ENCODE data around the gene F2R. TPM values are rescaled to one million over a fixed set of nuclear protein-coding genes. Genes with fewer than 3 reads are reported as not detected.

The F2R gene
- total and polyA plus RNA-seq, 10 of the 15 experiments (the other 5 are each of a cell fraction or from before 2014, with no cell fraction given) = 1.8 to 75.4 (median 8.0) TPM

DNA sequence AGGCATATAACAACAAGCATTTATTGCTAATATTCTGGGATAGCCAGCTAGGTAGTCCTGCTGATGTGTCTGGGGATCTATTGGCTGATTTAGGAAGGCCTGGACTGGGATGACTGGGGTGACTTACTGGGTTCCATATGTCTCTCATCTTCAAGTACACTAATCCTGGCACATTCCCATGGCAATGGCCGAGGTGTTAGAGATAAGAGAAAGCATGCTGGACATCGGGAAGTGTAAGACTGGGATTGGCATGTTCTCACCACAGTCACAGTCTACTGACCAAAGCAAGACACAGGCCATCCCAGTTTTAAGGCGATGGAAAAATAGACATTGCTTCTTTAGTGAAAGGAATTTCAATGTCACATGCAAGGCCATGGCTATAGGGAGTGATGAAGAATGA lies 29.7 kb downstream of the F2R start:
- DNase-seq (ENCODE audit: low read depth, low spot score) (no peak), ATAC-seq (no peak), FAIRE-seq (no peak)
- Histone ChIP-seq H3K9ac (ENCODE audit: control insufficient read depth, insufficient read depth, low read length) (no peak overlapping the region), H3K27me3 (replicated peaks in 1 of 2; ENCODE audit: control insufficient read depth in 2 of 2, insufficient read depth in 2 of 2, low read length in 1 of 2) (no peaks in the 10 kb centered on the region), H2AFZ (ENCODE audit: control insufficient read depth, low read depth, low read length) (no peak overlapping the region), H3K36me3 (ENCODE audit: control insufficient read depth in 2 of 2, insufficient read depth in 2 of 2, low read length in 1 of 2) (no peaks in the 10 kb centered on the region), H4K20me1 (ENCODE audit: control insufficient read depth, insufficient read depth) (no peaks in the 10 kb centered on the region), H3K27ac (ENCODE audit: control insufficient read depth, insufficient read depth) (no peak overlapping the region), H3K4me2 (ENCODE audit: control insufficient read depth, insufficient read depth) (no peak overlapping the region), H3K4me3 (no peak overlapping the region), H3K79me2 (ENCODE audit: control insufficient read depth, insufficient read depth, low read length) (no peaks in the 10 kb centered on the region), H3K9me3 (replicated peaks; ENCODE audit: control insufficient read depth, insufficient read depth, low read length) (no peaks in the 10 kb centered on the region), H3K4me1 (ENCODE audit: control insufficient read depth, insufficient read depth, low read length) (no peaks in the 10 kb centered on the region)
- ChIA-PET CTCF (interaction anchor here (0.9 to 2.3 kb wide), 4 partner anchors 9 to 54 kb away, joined by 3 to 7 read pairs (median 4); no protein-coding TSS in a partner anchor), RAD21 (ENCODE audit: unreplicated experiment) (interaction anchor here (1.1 to 2.2 kb wide), 2 partner anchors 24 to 29 kb away, joined by 3 to 16 read pairs; no protein-coding TSS in a partner anchor), POLR2A (no interaction called here), SMC1A (ENCODE audit: uncharacterized antibody, unreplicated experiment) (interaction anchor here (1.4 to 2.2 kb wide), 5 partner anchors 9 to 29 kb away, joined by 3 to 11 read pairs (median 5); no protein-coding TSS in a partner anchor)
- BruUV-seq (replicated peaks) = no TSS peak
- 72% methylated on average over 3 of the region's 3 CpGs for WGBS (ENCODE audit: insufficient coverage, insufficient replicate concordance, low lambda C conversion rate, missing lambda C conversion rate)
- intact Hi-C loops (cut with micrococcal nuclease; ENCODE audit: unreplicated experiment) = no loop called here
- in situ Hi-C loops (cut with MboI) = no loop called here
- no peak for TF ChIP-seq STAT3 (IDR thresholded peaks at IDR 0.05; ENCODE audit: low read depth, low read length)
- no peak for TF ChIP-seq WRNIP1 (IDR thresholded peaks at IDR 0.05; ENCODE audit: borderline replicate concordance, low read depth, low read length)
- TF ChIP-seq NFYA (IDR thresholded peaks at IDR 0.05; ENCODE audit: borderline replicate concordance, low read depth, low read length) = no peak
- no peak for TF ChIP-seq RFX5 (IDR thresholded peaks at IDR 0.05; ENCODE audit: low read depth, low read length)
- no peak for TF ChIP-seq NR2C2 (IDR thresholded peaks at IDR 0.05; ENCODE audit: borderline replicate concordance, control insufficient read depth, insufficient read length, low read depth)
- no peak for TF ChIP-seq MYB (IDR thresholded peaks at IDR 0.05; ENCODE audit: borderline replicate concordance, low read depth, low read length)
- no peak for TF ChIP-seq GATAD2B (conservative IDR thresholded peaks at IDR 0.05; ENCODE audit: low read depth)

DNA sequence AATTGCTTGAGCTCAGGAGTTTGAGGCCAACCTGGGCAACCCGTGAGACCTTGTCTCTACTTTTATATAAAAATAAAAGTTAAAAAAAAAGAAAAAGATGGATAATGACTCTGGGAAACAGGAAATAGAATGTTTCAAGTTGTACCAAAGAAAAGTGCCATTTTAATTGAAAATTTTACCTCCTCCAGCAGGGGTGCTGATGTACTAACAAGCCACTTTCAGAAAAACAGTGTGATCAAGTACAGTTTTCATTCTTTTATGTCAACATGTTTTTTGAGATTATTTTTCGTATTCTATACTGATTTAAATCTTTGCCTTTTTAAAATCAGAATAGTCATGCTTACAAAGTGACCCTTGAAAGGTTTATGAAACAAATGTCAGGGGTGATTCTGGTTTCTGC lies 30.8 kb downstream of the F2R start:
- Histone ChIP-seq H3K4me1 (ENCODE audit: control insufficient read depth, insufficient read depth, low read length) (no peaks in the 10 kb centered on the region), H4K20me1 (ENCODE audit: control insufficient read depth, insufficient read depth) (no peaks in the 10 kb centered on the region), H3K27me3 (replicated peaks in 1 of 2; ENCODE audit: control insufficient read depth in 2 of 2, insufficient read depth in 2 of 2, low read length in 1 of 2) (no peaks in the 10 kb centered on the region), H3K4me3 (no peak overlapping the region), H3K79me2 (ENCODE audit: control insufficient read depth, insufficient read depth, low read length) (no peaks in the 10 kb centered on the region), H3K36me3 (ENCODE audit: control insufficient read depth in 2 of 2, insufficient read depth in 2 of 2, low read length in 1 of 2) (no peaks in the 10 kb centered on the region), H3K27ac (ENCODE audit: control insufficient read depth, insufficient read depth) (no peak overlapping the region), H3K9ac (ENCODE audit: control insufficient read depth, insufficient read depth, low read length) (no peak overlapping the region), H2AFZ (ENCODE audit: control insufficient read depth, low read depth, low read length) (no peak overlapping the region), H3K9me3 (replicated peaks; ENCODE audit: control insufficient read depth, insufficient read depth, low read length) (no peaks in the 10 kb centered on the region), H3K4me2 (ENCODE audit: control insufficient read depth, insufficient read depth) (no peak overlapping the region)
- POLR2A ChIA-PET = no interaction called here
- in situ Hi-C loops (cut with MboI) (no loop called here), intact Hi-C loops (cut with micrococcal nuclease; ENCODE audit: unreplicated experiment) (no loop called here)
- SMC1A ChIA-PET (ENCODE audit: uncharacterized antibody, unreplicated experiment) = interaction anchor here (0.6 kb wide), 1 partner anchor 32 kb away, joined by 3 read pairs; no protein-coding TSS in a partner anchor
- FAIRE-seq (no peak), DNase-seq (ENCODE audit: low read depth, low spot score) (no peak), ATAC-seq (no peak)
- CTCF ChIA-PET = no interaction called here
- RAD21 ChIA-PET (ENCODE audit: unreplicated experiment) = no interaction called here
- WGBS (ENCODE audit: insufficient coverage, insufficient replicate concordance, low lambda C conversion rate, missing lambda C conversion rate) = 46% methylated on average over 2 of the region's 2 CpGs
- no TSS peak for BruUV-seq (replicated peaks)
- TF ChIP-seq POLR2AphosphoS5 (IDR thresholded peaks at IDR 0.05; ENCODE audit: low read length) (no peak), CEBPB (IDR thresholded peaks at IDR 0.05; ENCODE audit: borderline replicate concordance in 1 of 2, low read depth in 2 of 2, low read length in 2 of 2) (no peak), TAF1 (IDR thresholded peaks at IDR 0.05; ENCODE audit: borderline replicate concordance, low read depth, low read length) (no peak), MXI1 (IDR thresholded peaks at IDR 0.05; ENCODE audit: low read depth, low read length) (no peak), RCOR1 (conservative IDR thresholded peaks at IDR 0.05; ENCODE audit: low read depth, low read length) (no peak), RAD21 (IDR thresholded peaks at IDR 0.05; ENCODE audit: insufficient read depth, low read depth, low read length) (no peak), ASH2L (IDR thresholded peaks at IDR 0.05; ENCODE audit: borderline replicate concordance, low read depth) (no peak)
- TF ChIP-seq, protein P1, sequence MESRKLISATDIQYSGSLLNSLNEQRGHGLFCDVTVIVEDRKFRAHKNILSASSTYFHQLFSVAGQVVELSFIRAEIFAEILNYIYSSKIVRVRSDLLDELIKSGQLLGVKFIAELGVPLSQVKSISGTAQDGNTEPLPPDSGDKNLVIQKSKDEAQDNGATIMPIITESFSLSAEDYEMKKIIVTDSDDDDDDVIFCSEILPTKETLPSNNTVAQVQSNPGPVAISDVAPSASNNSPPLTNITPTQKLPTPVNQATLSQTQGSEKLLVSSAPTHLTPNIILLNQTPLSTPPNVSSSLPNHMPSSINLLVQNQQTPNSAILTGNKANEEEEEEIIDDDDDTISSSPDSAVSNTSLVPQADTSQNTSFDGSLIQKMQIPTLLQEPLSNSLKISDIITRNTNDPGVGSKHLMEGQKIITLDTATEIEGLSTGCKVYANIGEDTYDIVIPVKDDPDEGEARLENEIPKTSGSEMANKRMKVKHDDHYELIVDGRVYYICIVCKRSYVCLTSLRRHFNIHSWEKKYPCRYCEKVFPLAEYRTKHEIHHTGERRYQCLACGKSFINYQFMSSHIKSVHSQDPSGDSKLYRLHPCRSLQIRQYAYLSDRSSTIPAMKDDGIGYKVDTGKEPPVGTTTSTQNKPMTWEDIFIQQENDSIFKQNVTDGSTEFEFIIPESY (IDR thresholded peaks at IDR 0.05) = no peak
- TF ChIP-seq, protein P2, sequence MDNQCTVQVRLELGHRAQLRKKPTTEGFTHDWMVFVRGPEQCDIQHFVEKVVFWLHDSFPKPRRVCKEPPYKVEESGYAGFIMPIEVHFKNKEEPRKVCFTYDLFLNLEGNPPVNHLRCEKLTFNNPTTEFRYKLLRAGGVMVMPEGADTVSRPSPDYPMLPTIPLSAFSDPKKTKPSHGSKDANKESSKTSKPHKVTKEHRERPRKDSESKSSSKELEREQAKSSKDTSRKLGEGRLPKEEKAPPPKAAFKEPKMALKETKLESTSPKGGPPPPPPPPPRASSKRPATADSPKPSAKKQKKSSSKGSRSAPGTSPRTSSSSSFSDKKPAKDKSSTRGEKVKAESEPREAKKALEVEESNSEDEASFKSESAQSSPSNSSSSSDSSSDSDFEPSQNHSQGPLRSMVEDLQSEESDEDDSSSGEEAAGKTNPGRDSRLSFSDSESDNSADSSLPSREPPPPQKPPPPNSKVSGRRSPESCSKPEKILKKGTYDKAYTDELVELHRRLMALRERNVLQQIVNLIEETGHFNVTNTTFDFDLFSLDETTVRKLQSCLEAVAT (IDR thresholded peaks at IDR 0.05) = no peak
